GM19240 (cell line): ENCODE measurements around the gene SLC29A3.

Experiments used
- DNase-seq: peaks from one replicate; pipeline ENCODE4 v3.0.0; 2011; ENCODE audit warnings: low spot score; ENCODE audit not compliant: insufficient read length

SLC29A3 gene

DNA sequence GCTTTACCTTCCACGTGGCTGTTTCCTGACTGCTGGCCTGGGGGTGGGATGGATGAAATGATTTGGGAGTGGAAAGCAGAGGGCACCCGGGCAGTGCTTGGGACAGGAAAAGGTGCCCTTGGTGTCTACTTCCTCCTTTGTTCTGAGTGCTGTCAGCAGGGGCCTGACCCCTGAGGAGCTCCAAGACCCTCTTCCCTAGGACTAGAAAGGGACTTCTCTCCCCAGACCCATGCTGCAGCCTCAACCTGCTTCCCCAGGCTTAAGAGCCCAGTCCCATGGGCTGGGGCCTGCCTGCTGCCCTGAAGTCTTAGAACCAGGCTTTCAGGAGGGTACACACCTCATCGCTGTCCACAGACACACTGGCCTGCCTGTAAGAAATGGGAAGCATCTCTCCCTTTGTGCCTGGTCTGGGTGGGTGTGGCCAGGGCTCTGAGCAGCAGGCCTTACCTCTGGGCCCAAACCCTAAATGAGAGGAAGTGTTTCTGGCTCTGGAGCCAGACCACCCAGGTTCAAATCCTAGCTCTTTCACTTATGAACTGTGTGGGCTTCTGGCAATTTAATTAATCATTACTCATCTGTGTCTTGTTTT, 90.6 kb downstream of the SLC29A3 start:
- no peak for DNase-seq
